OCI-LY3 (cell line): ENCODE data around the gene UBASH3A.

Experiments
- H2AFZ ChIP-seq: fragments of 200-600, 300-600 bp; shearing (Covaris generic); 2 replicates; pipeline ENCODE4 v1.6.0; 2014; ENCODE audit warnings: antibody characterized with exemption, low read depth, low read length
- H3K27ac ChIP-seq: fragments of 200-600, 300-600 bp; sonication (generic); 2 replicates; pipeline ENCODE4 v1.5.1; 2014; ENCODE audit warnings: mild to moderate bottlenecking, low read length, moderate library complexity, mixed read lengths
- H3K27me3 ChIP-seq: fragments of 200-600, 300-600 bp; sonication (generic); 2 replicates; pipeline ENCODE4 v1.6.1; 2014; ENCODE audit warnings: low read depth, low read length, mixed read lengths
- H3K36me3 ChIP-seq: fragments of 200-600, 300-600 bp; sonication (generic); replicated peaks from 2 replicates; pipeline ENCODE3; 2014; ENCODE audit warnings: low read depth, low read length, mixed read lengths
- H3K4me1 ChIP-seq: fragments of 300-600, 200-600 bp; sonication (generic); 2 replicates; pipeline ENCODE4 v1.6.1; 2014; ENCODE audit warnings: low read length, mixed read lengths
- H3K4me2 ChIP-seq: fragments of 200-600, 300-600 bp; sonication (generic); 2 replicates; pipeline ENCODE4 v1.6.1; 2014; ENCODE audit warnings: low read length, mixed read lengths
- H3K4me3 ChIP-seq: fragments of 300-600, 200-600 bp; sonication (generic); 2 replicates; pipeline ENCODE4 v1.5.1; 2014; ENCODE audit warnings: antibody characterized with exemption, mild to moderate bottlenecking, low read length, moderate library complexity
- H3K79me2 ChIP-seq: fragments of 300-600, 200-600 bp; shearing (Covaris generic); 2 replicates; pipeline ENCODE4 v1.6.1; 2014; ENCODE audit warnings: mild to moderate bottlenecking, low read length, mixed read lengths
- H3K9ac ChIP-seq: fragments of 300-600, 200-600 bp; shearing (Covaris generic); 2 replicates; pipeline ENCODE4 v1.6.0; 2014; ENCODE audit warnings: mild to moderate bottlenecking, low read length, moderate library complexity
- H3K9me3 ChIP-seq: fragments of 200-600, 300-600 bp; shearing (Covaris generic); 2 replicates; pipeline ENCODE4 v1.6.1; 2014; ENCODE audit warnings: low read length, mixed read lengths; ENCODE audit not compliant: insufficient read depth
- H4K20me1 ChIP-seq: fragments of 200-600, 300-600 bp; sonication (generic); 2 replicates; pipeline ENCODE4 v1.6.1; 2016; ENCODE audit warnings: low read length, mixed read lengths; ENCODE audit not compliant: insufficient read depth
- EZH2phosphoT487 ChIP-seq: fragments of 200-600 bp; shearing (Covaris generic); IDR thresholded peaks from 2 replicates; pipeline ENCODE4 v1.6.1; 2018; ENCODE audit warnings: antibody characterized with exemption, mixed run types, low read depth
- TF ChIP-seq, protein P1 (sequence below): fragments of 200-600, 300-600 bp; sonication (generic); IDR thresholded peaks from 2 replicates; pipeline ENCODE4 v1.5.1; 2014; ENCODE audit warnings: antibody characterized with exemption, low read length, low read depth

The UBASH3A gene

DNA sequence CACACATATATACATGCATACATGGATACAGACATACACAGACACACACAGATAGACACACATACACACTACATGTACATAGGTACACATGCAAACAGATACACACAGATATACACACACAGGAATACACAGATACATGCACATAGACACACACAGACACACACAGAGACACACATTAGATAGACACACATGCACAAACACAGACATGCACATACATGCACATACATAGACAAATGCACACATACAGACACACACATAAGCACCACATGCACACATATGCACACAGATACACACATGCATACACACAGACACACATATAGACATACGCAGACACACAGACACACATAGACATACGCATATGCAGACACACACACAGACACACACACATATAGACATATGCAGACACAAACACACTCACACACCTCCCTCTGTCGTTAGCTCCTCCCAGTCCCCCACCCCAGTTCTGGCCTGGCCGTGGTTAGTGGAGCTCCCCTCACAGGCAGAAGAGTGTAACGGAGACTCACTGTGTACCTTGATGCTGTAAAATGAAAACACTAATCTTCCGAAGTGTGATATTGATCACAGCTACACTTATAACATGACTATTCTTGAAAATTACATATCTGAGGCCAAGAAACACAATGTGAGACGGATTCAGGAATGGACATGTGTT, 7.6 kb downstream of the UBASH3A start:
- no peak overlapping the region for H3K4me3 ChIP-seq
- TF ChIP-seq, protein P1, sequence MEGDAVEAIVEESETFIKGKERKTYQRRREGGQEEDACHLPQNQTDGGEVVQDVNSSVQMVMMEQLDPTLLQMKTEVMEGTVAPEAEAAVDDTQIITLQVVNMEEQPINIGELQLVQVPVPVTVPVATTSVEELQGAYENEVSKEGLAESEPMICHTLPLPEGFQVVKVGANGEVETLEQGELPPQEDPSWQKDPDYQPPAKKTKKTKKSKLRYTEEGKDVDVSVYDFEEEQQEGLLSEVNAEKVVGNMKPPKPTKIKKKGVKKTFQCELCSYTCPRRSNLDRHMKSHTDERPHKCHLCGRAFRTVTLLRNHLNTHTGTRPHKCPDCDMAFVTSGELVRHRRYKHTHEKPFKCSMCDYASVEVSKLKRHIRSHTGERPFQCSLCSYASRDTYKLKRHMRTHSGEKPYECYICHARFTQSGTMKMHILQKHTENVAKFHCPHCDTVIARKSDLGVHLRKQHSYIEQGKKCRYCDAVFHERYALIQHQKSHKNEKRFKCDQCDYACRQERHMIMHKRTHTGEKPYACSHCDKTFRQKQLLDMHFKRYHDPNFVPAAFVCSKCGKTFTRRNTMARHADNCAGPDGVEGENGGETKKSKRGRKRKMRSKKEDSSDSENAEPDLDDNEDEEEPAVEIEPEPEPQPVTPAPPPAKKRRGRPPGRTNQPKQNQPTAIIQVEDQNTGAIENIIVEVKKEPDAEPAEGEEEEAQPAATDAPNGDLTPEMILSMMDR = no peak
- no peak for TF ChIP-seq EZH2phosphoT487
- H3K9ac ChIP-seq = no peak overlapping the region
- no peaks in the 10 kb centered on the region for H4K20me1 ChIP-seq
- no peaks in the 10 kb centered on the region for H3K9me3 ChIP-seq
- H3K4me2 ChIP-seq = no peak overlapping the region
- H2AFZ ChIP-seq = no peak overlapping the region
- H3K27ac ChIP-seq = no peak overlapping the region
- no peaks in the 10 kb centered on the region for H3K36me3 ChIP-seq
- H3K4me1 ChIP-seq = peaks cover 48% of the 10 kb centered on the region
- H3K27me3 ChIP-seq = no peaks in the 10 kb centered on the region
- H3K79me2 ChIP-seq = no peaks in the 10 kb centered on the region

DNA sequence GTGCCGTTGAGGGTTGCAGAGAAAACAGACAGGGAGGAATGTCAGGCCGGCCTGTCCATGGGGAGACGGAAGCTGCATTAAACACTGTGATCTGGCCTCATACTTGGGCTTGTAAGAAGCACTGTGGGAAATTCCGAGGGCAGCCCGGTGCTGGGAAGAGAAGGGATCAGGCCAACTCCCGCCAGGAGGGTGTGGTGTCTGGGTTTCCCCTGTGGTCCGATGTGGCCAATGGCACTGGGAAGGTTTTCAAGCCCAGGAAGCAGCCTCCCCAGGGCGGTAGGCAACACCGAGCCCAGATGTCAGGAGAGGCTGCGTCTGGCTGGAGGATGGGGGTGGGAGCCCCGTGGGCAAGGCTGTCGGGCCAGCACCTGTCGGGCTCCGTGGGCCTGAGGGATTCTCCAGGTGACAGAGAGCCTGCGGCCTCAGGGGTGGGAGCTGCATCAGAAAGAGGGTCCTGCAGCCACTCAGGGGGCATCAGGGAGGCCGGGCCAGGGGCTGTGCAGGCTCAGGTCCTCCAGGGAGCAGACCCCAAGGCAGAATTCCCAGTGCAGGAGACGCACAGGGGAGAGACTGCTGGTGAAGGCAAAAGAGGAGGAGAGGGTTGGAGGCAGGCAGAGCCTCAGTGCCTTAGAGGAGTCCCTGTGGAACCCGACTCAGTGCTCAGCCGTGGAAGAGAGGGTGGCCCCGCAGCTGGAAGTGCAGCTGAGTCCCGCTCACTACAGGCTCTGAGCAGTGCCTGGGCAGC, 8.4 kb downstream of the UBASH3A start:
- Histone ChIP-seq H3K4me1 (peaks cover 43% of the 10 kb centered on the region), H3K4me2 (no peak overlapping the region), H4K20me1 (no peaks in the 10 kb centered on the region), H3K9ac (no peak overlapping the region), H3K36me3 (no peaks in the 10 kb centered on the region), H3K27me3 (no peaks in the 10 kb centered on the region), H3K27ac (no peak overlapping the region), H2AFZ (no peak overlapping the region), H3K4me3 (no peak overlapping the region), H3K79me2 (no peaks in the 10 kb centered on the region), H3K9me3 (no peaks in the 10 kb centered on the region)
- TF ChIP-seq, protein P1 = no peak
- TF ChIP-seq EZH2phosphoT487 = no peak

DNA sequence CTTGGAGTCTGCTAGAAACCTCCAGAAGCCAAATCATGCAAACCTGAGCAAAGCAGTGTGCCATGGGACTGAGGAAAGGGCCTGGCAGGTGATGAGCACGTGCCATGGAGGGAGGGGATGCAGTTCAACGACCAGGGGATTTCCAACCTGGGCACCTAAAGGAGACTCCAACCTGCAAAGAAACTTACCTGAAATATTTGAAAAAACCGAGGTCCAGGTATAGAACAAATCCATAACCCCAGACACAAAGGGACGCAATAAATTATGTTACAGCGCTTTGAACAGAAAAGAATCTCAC, 8.9 kb downstream of the UBASH3A start:
- H3K79me2 ChIP-seq = no peaks in the 10 kb centered on the region
- H3K9ac ChIP-seq = no peak overlapping the region
- no peaks in the 10 kb centered on the region for H3K27me3 ChIP-seq
- no peaks in the 10 kb centered on the region for H4K20me1 ChIP-seq
- no peak overlapping the region for H2AFZ ChIP-seq
- H3K4me2 ChIP-seq = no peak overlapping the region
- no peak overlapping the region for H3K27ac ChIP-seq
- H3K9me3 ChIP-seq = no peaks in the 10 kb centered on the region
- TF ChIP-seq, protein P1 = no peak
- TF ChIP-seq EZH2phosphoT487 = no peak
- no peak overlapping the region for H3K4me3 ChIP-seq
- no peaks in the 10 kb centered on the region for H3K36me3 ChIP-seq
- peaks cover 45% of the 10 kb centered on the region for H3K4me1 ChIP-seq

DNA sequence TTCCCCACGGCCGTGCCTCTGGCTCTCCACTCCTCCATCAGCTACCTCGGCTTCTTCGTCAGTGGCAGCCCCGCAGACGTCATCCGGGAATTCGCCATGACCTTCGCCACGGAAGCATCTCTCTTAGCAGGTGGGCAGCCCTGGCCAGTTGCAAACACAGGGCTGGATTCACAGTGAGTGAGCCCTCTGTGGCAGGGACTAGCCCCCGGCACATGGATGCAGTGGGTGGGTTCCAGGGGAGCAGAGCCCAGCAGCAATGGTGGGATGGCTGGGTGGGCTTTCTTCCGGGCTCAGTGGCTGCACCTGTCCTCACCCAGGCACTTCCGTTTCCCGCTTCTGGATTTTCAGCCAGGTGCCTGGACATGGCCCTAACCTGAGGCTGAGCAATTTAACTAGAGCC, 9.4 kb downstream of the UBASH3A start:
- H3K79me2 ChIP-seq = no peaks in the 10 kb centered on the region
- TF ChIP-seq EZH2phosphoT487 = no peak
- TF ChIP-seq, protein P1 = no peak

More for the DNA sequence above, 9.4 kb downstream of the UBASH3A start:
- no peaks in the 10 kb centered on the region for H4K20me1 ChIP-seq
- no peaks in the 10 kb centered on the region for H3K36me3 ChIP-seq
- H3K9me3 ChIP-seq = no peaks in the 10 kb centered on the region
- H3K4me2 ChIP-seq = 0 out of 2 replicates have a peak overlapping the region, but pooled peaks have one; percentile 20
- H3K4me3 ChIP-seq = no peak overlapping the region
- peaks cover 45% of the 10 kb centered on the region for H3K4me1 ChIP-seq
- no peak overlapping the region for H2AFZ ChIP-seq
- no peak overlapping the region for H3K9ac ChIP-seq
- no peak overlapping the region for H3K27ac ChIP-seq
- no peaks in the 10 kb centered on the region for H3K27me3 ChIP-seq
